Heart left ventricle (tissue), 13 donors: ENCODE data around the gene EDA.

Experiments used
- CTCF ChIP-seq, 12 donors: fragments of 200-600 bp; sonication (generic) in 4 of 12; IDR thresholded peaks; one replicate each; pipeline versions ENCODE4 v1.5.0 to v1.8.0; 2018 to 2022; ENCODE audit warnings: antibody characterized with exemption in 12 of 12, mild to moderate bottlenecking in 5 of 12
- POLR2A ChIP-seq, 2 donors: fragments of 450-650 bp; IDR thresholded peaks; one replicate each; pipeline ENCODE4 v1.6.1; 2017; ENCODE audit warnings: antibody characterized with exemption in 2 of 2, mild to moderate bottlenecking in 2 of 2, moderate library complexity in 2 of 2
- donor health status: ischemic (EF 13 %, LVEDD 7.1; RV severe dilation, severe dysfunction).
- donor health status: DM: no; HTN: yes; CAD: no.
- donor health status: DM: no; HTN: no; CAD: no.
- donor health status: ischemic (EF 25% LVEDD 6.9; RV normal size, moderate dysfunction).
- donor health status: ischemic (EF 25% LVEDD 5.7; RV mildly dilated, moderate dysfunction).
- donor health status: ischemic (EF 35%, LVEDD 5.7; RV mildly dilated, moderate dysfunction).
- donor health status: nonischemic (EF 11% LVEDD 7.7; RV severe dilation, severe dysfunction).
- donor health status: DM: yes; HTN: yes; CAD: no.
- donor health status: PGD.
- donor health status: ischemic (EF 29% LVEDD 5.4; RV normal size, mild dysfunction).
- donor health status: nonischemic (EF 23%, LVEDD 6.1; RV moderate dilation, normal function).

- TF ChIP-seq CTCF (IDR thresholded peaks at IDR 0.05) (no peak), POLR2A (IDR thresholded peaks at IDR 0.05) (no peak)
Measured at GRCh38 chrX:70026851-70027200, 410.9 kb downstream of the EDA start.
